SK-N-SH treated with all-trans-retinoic acid at 6 μM for 48 hours (cell line): Measurements from ENCODE around the gene KIF26A.

Experiments
- ATAC-seq: fragments of 200-7000 bp; cut with Tn5 transposase; 3 replicates; pipeline ENCODE4 v1.9.1; 2020; ENCODE audit warnings: mild to moderate bottlenecking, moderate library complexity
- ARNTL ChIP-seq: fragments of 450-650 bp; formaldehyde crosslinking; IDR thresholded peaks from 2 replicates; pipeline ENCODE4 v1.5.0; 2020; ENCODE audit warnings: low read depth, mild to moderate bottlenecking, moderate library complexity, borderline replicate concordance
- BACH2 ChIP-seq: fragments of 250-450 bp; sonication (Bioruptor Pico); IDR thresholded peaks from 2 replicates; pipeline ENCODE4 v1.9.0; 2021; ENCODE audit warnings: mild to moderate bottlenecking, borderline replicate concordance
- CSDC2 ChIP-seq: fragments of 250-450 bp; sonication (Bioruptor Pico); IDR thresholded peaks from 2 replicates; pipeline ENCODE4 v1.5.0; 2020; ENCODE audit warnings: mild to moderate bottlenecking, moderate library complexity
- ESRRG ChIP-seq: fragments of 250-450 bp; sonication (Bioruptor Pico); IDR thresholded peaks from 2 replicates; pipeline ENCODE4 v1.6.1; 2021; ENCODE audit warnings: mild to moderate bottlenecking
- ISL1 ChIP-seq: fragments of 250-450 bp; sonication (Bioruptor Pico); IDR thresholded peaks from 2 replicates; pipeline ENCODE4 v2.1.2; 2022; ENCODE audit warnings: mild to moderate bottlenecking, moderate library complexity
- OSR1 ChIP-seq: fragments of 250-450 bp; sonication (Bioruptor Pico); IDR thresholded peaks from 2 replicates; pipeline ENCODE4 v1.8.0; 2022; ENCODE audit warnings: moderate library complexity, mild to moderate bottlenecking, inconsistent platforms
- PPARA ChIP-seq: fragments of 250-450 bp; sonication (Bioruptor Pico); IDR thresholded peaks from 2 replicates; pipeline ENCODE4 v1.5.0; 2020; ENCODE audit warnings: mild to moderate bottlenecking, borderline replicate concordance
- RARB ChIP-seq: fragments of 250-450 bp; sonication (Bioruptor Pico); IDR thresholded peaks from 2 replicates; pipeline ENCODE4 v1.8.0; 2021; ENCODE audit warnings: mild to moderate bottlenecking, moderate library complexity
- SNAI2 ChIP-seq: fragments of 250-450 bp; sonication (Bioruptor Pico); IDR thresholded peaks from 2 replicates; pipeline ENCODE4 v1.5.0; 2020; ENCODE audit warnings: mild to moderate bottlenecking, moderate library complexity
- TCF4 ChIP-seq: fragments of 250-450 bp; sonication (Bioruptor Pico); IDR thresholded peaks from 2 replicates; pipeline ENCODE4 v1.8.0; 2021; ENCODE audit warnings: mild to moderate bottlenecking, moderate library complexity, borderline replicate concordance
- TOX ChIP-seq: fragments of 250-450 bp; sonication (Bioruptor Pico); IDR thresholded peaks from 2 replicates; pipeline ENCODE4 v1.8.0; 2021; ENCODE audit warnings: mild to moderate bottlenecking, moderate library complexity, borderline replicate concordance
- ZC3H10 ChIP-seq: fragments of 250-450 bp; sonication (Bioruptor Pico); IDR thresholded peaks from 2 replicates; pipeline ENCODE4 v1.5.1; 2021; ENCODE audit warnings: mild to moderate bottlenecking, moderate library complexity
- ZFP3 ChIP-seq: fragments of 250-450 bp; sonication (Bioruptor Pico); IDR thresholded peaks from 2 replicates; pipeline ENCODE4 v1.5.0; 2020; ENCODE audit warnings: mild to moderate bottlenecking, moderate library complexity
- ZFP30 ChIP-seq: fragments of 450-650 bp; formaldehyde crosslinking; IDR thresholded peaks from 2 replicates; pipeline ENCODE4 v1.5.0; 2022; ENCODE audit warnings: mild to moderate bottlenecking, moderate library complexity
- ZNF70 ChIP-seq: fragments of 450-650 bp; formaldehyde crosslinking; IDR thresholded peaks from 2 replicates; pipeline ENCODE4 v1.5.0; 2020; ENCODE audit warnings: mild to moderate bottlenecking, moderate library complexity
- ZNF8 ChIP-seq: fragments of 450-650 bp; formaldehyde crosslinking; IDR thresholded peaks from 2 replicates; pipeline ENCODE4 v1.5.0; 2020; ENCODE audit warnings: mild to moderate bottlenecking, moderate library complexity
- TF ChIP-seq, protein P1 (sequence below): fragments of 250-450 bp; sonication (Bioruptor Pico); IDR thresholded peaks from 2 replicates; pipeline ENCODE4 v1.5.0; 2020; ENCODE audit warnings: mild to moderate bottlenecking, moderate library complexity
- TF ChIP-seq, protein P2 (sequence below): fragments of 250-450 bp; sonication (Bioruptor Pico); IDR thresholded peaks from 2 replicates; pipeline ENCODE4 v1.5.1; 2020; ENCODE audit warnings: low read depth, mild to moderate bottlenecking, moderate library complexity
- TF ChIP-seq, protein P3 (sequence below): fragments of 250-450 bp; sonication (Bioruptor Pico); IDR thresholded peaks from 2 replicates; pipeline ENCODE4 v1.8.0; 2020; ENCODE audit warnings: mild to moderate bottlenecking, moderate library complexity, borderline replicate concordance
- TF ChIP-seq, protein P4 (sequence below): fragments of 250-450 bp; sonication (Bioruptor Pico); IDR thresholded peaks from 2 replicates; pipeline ENCODE4 v1.5.1; 2021; ENCODE audit warnings: mild to moderate bottlenecking, moderate library complexity
- TF ChIP-seq, protein P5 (sequence below): fragments of 250-450 bp; sonication (Bioruptor Pico); IDR thresholded peaks from 2 replicates; pipeline ENCODE4 v1.8.0; 2021; ENCODE audit warnings: low read depth, mild to moderate bottlenecking, moderate library complexity, borderline replicate concordance

KIF26A gene

DNA sequence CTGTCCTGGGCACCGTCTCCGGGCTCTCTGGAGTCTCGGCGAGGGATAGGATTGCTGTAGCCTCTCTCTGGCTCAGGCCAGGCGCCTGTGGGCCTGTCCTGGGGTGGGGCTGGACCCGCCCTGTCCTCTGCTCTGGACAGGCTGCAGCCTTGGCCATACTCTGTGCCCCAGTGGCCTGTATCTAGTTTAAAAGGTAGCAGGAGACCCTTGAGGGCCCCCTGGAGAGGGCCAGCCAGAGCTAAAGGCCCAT, 1.8 kb downstream of the KIF26A start:
- ATAC-seq, result no peak
- TF ChIP-seq TOX (CRISPR knock-in tag), result no peak
- TF ChIP-seq, protein P1, sequence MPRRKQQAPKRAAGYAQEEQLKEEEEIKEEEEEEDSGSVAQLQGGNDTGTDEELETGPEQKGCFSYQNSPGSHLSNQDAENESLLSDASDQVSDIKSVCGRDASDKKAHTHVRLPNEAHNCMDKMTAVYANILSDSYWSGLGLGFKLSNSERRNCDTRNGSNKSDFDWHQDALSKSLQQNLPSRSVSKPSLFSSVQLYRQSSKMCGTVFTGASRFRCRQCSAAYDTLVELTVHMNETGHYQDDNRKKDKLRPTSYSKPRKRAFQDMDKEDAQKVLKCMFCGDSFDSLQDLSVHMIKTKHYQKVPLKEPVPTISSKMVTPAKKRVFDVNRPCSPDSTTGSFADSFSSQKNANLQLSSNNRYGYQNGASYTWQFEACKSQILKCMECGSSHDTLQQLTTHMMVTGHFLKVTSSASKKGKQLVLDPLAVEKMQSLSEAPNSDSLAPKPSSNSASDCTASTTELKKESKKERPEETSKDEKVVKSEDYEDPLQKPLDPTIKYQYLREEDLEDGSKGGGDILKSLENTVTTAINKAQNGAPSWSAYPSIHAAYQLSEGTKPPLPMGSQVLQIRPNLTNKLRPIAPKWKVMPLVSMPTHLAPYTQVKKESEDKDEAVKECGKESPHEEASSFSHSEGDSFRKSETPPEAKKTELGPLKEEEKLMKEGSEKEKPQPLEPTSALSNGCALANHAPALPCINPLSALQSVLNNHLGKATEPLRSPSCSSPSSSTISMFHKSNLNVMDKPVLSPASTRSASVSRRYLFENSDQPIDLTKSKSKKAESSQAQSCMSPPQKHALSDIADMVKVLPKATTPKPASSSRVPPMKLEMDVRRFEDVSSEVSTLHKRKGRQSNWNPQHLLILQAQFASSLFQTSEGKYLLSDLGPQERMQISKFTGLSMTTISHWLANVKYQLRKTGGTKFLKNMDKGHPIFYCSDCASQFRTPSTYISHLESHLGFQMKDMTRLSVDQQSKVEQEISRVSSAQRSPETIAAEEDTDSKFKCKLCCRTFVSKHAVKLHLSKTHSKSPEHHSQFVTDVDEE (CRISPR knock-in tag), result no peak
- TF ChIP-seq ESRRG (CRISPR knock-in tag), result no peak
- no peak for TF ChIP-seq BACH2
- no peak for TF ChIP-seq PPARA
- TF ChIP-seq, protein P2, sequence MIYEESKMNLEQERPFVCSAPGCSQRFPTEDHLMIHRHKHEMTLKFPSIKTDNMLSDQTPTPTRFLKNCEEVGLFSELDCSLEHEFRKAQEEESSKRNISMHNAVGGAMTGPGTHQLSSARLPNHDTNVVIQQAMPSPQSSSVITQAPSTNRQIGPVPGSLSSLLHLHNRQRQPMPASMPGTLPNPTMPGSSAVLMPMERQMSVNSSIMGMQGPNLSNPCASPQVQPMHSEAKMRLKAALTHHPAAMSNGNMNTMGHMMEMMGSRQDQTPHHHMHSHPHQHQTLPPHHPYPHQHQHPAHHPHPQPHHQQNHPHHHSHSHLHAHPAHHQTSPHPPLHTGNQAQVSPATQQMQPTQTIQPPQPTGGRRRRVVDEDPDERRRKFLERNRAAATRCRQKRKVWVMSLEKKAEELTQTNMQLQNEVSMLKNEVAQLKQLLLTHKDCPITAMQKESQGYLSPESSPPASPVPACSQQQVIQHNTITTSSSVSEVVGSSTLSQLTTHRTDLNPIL (CRISPR knock-in tag), result no peak
- no peak for TF ChIP-seq ISL1
- TF ChIP-seq ZFP30 (CRISPR knock-in tag), result no peak
- no peak for TF ChIP-seq ZNF8
- TF ChIP-seq RARB (CRISPR knock-in tag), result no peak
- TF ChIP-seq ARNTL (CRISPR knock-in tag), result no peak
- TF ChIP-seq ZFP3 (CRISPR knock-in tag), result no peak
- TF ChIP-seq CSDC2 (CRISPR knock-in tag), result no peak
- TF ChIP-seq, protein P3, sequence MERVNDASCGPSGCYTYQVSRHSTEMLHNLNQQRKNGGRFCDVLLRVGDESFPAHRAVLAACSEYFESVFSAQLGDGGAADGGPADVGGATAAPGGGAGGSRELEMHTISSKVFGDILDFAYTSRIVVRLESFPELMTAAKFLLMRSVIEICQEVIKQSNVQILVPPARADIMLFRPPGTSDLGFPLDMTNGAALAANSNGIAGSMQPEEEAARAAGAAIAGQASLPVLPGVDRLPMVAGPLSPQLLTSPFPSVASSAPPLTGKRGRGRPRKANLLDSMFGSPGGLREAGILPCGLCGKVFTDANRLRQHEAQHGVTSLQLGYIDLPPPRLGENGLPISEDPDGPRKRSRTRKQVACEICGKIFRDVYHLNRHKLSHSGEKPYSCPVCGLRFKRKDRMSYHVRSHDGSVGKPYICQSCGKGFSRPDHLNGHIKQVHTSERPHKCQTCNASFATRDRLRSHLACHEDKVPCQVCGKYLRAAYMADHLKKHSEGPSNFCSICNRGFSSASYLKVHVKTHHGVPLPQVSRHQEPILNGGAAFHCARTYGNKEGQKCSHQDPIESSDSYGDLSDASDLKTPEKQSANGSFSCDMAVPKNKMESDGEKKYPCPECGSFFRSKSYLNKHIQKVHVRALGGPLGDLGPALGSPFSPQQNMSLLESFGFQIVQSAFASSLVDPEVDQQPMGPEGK (CRISPR knock-in tag), result no peak

DNA sequence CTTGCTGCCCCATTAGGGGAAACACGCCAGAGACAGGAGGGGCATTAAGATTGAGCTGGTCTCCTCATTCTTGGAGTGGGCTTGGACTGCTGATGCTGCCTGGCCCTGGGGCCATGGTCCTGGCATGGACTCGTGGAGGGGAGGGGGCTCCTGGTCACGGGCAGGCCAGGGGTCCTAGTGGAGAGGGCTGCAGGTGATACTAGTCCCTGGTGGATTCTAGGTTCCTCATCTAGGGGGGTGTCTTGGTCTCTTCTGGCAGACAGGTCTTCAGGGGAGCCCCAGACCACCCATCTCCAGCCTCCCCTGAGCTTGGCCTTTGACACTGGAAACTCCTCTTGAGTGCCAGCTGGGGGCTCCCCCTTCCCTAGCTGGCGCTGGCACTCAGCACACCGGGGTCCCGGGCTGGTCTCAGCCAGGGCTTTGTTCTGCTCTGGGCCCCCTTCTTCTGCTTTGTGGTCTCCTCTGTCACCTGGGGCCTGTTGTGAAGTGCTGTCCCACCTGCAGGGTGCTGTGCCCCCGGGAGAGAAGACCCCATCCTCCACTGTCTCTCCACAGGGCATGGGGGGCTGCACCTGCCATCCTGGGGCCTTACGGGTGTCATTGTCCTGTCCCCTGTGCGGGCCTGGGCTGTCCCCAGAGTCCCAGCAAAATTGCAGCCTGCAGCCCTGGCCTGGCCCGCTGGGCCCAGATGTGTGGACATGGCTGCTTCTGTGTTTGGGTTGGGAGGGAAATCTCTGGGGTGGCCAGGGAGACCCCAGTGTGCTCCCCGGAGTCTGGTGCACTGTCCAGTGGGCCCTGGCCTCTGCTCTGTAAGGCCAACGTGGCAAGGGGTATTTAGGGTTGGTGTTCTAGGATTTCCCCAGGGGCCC, 2.3 kb downstream of the KIF26A start:
- no peak for TF ChIP-seq PPARA
- no peak for TF ChIP-seq CSDC2 (CRISPR knock-in tag)
- TF ChIP-seq, protein P4, sequence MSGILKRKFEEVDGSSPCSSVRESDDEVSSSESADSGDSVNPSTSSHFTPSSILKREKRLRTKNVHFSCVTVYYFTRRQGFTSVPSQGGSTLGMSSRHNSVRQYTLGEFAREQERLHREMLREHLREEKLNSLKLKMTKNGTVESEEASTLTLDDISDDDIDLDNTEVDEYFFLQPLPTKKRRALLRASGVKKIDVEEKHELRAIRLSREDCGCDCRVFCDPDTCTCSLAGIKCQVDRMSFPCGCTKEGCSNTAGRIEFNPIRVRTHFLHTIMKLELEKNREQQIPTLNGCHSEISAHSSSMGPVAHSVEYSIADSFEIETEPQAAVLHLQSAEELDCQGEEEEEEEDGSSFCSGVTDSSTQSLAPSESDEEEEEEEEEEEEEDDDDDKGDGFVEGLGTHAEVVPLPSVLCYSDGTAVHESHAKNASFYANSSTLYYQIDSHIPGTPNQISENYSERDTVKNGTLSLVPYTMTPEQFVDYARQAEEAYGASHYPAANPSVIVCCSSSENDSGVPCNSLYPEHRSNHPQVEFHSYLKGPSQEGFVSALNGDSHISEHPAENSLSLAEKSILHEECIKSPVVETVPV (CRISPR knock-in tag), result no peak
- TF ChIP-seq, protein P5, sequence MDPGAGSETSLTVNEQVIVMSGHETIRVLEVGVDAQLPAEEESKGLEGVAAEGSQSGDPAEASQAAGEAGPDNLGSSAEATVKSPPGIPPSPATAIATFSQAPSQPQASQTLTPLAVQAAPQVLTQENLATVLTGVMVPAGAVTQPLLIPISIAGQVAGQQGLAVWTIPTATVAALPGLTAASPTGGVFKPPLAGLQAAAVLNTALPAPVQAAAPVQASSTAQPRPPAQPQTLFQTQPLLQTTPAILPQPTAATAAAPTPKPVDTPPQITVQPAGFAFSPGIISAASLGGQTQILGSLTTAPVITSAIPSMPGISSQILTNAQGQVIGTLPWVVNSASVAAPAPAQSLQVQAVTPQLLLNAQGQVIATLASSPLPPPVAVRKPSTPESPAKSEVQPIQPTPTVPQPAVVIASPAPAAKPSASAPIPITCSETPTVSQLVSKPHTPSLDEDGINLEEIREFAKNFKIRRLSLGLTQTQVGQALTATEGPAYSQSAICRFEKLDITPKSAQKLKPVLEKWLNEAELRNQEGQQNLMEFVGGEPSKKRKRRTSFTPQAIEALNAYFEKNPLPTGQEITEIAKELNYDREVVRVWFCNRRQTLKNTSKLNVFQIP (CRISPR knock-in tag), result no peak
- TF ChIP-seq TCF4 (CRISPR knock-in tag), result no peak
- no peak for TF ChIP-seq ARNTL (CRISPR knock-in tag)
- no peak for TF ChIP-seq OSR1 (CRISPR knock-in tag)
- TF ChIP-seq ZFP30 (CRISPR knock-in tag), result no peak
- no peak for TF ChIP-seq BACH2
- TF ChIP-seq ESRRG (CRISPR knock-in tag), result no peak
- no peak for TF ChIP-seq ZNF8
- no peak for TF ChIP-seq SNAI2 (CRISPR knock-in tag)
- no peak for TF ChIP-seq ISL1
- no peak for TF ChIP-seq ZNF70
- TF ChIP-seq, all 23 proteins: peak for 0
- no peak for ATAC-seq

DNA sequence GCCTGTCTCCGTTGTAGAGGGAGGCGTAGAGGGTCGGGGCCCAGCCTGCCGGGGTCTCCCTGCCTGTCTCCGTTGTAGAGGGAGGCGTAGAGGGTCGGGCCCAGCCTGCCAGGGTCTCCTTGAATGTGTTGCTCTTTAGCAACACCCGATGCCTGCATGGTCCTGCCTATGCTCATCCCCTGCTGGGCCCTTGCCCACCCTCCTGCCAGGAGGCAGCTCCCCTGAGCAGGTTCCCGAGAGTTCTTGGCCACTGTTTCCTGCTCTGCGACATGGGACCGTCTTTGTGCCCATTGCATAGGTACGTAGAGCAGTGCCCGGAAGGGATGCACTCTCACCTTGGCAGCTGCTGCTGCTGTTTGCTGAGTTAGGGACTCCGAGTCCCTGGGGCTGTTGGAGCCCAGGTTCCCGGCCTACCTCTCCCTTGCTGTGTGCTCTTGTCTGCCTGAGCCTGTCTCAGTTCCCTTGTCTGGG, 3.3 kb downstream of the KIF26A start:
- ATAC-seq, result no peak
- TF ChIP-seq ZNF8, result no peak
- no peak for TF ChIP-seq RARB (CRISPR knock-in tag)
- no peak for TF ChIP-seq SNAI2 (CRISPR knock-in tag)
- no peak for TF ChIP-seq ZC3H10 (CRISPR knock-in tag)
- no peak for TF ChIP-seq ARNTL (CRISPR knock-in tag)
- no peak for TF ChIP-seq ZFP3 (CRISPR knock-in tag)
